BJ (cell line): ENCODE data around the gene NUDT6. TPM values are rescaled to one million over a fixed set of nuclear protein-coding genes. Genes with fewer than 3 reads are reported as not detected.
"Not testable (repeated sequence)": the region's sequence is repeated elsewhere in the genome, so short reads cannot be mapped to it uniquely, and the experiment has no call there.

Experiments
- CTCF ChIA-PET: fragments of 350-600 bp; formaldehyde crosslinking; extraction: SDS; loops from one replicate; lab custom pipeline; 2021; ENCODE audit warnings: antibody characterized with exemption, inconsistent platforms; lab: Yijun Ruan, JAX
- POLR2A ChIA-PET: fragments of 300-600 bp; sonication (Branson Sonifier 250); formaldehyde crosslinking; extraction: SDS; loops from one replicate; lab custom pipeline; 2021; ENCODE audit warnings: antibody characterized with exemption; lab: Charles Lee
- DNase-seq: peaks from one replicate; pipeline ENCODE4 v3.0.0-alpha.2; 2011; ENCODE audit warnings: low read depth
- H3K27me3 ChIP-seq: 2 replicates; pipeline ENCODE4 v1.6.0; 2011; ENCODE audit warnings: low read length; ENCODE audit not compliant: control insufficient read depth, insufficient read depth
- H3K36me3 ChIP-seq: 2 replicates; pipeline ENCODE4 v1.5.1; 2011; ENCODE audit warnings: low read length; ENCODE audit not compliant: control insufficient read depth, insufficient read depth
- H3K4me3 ChIP-seq: 2 replicates; pipeline ENCODE4 v1.5.1; 2011; ENCODE audit warnings: low read depth, mild to moderate bottlenecking, control low read depth, low read length
- CTCF ChIP-seq: IDR thresholded peaks from 2 replicates; pipeline ENCODE4 v1.5.1; 2011; ENCODE audit warnings: low read depth, mild to moderate bottlenecking, control low read depth, inconsistent platforms, low read length, moderate library complexity; ENCODE audit not compliant: insufficient read depth
- polyA plus RNA-seq: library from polyadenylated mRNA; depleted of rRNA; stranded (reverse); fragments of >200 nt; gene quantifications from 2 replicates; pipeline ENCODE4 v1.2.3, GENCODE V29; 2011

NUDT6 gene
- polyA plus RNA-seq, 1 experiment = 2.4 TPM

- ChIA-PET POLR2A (no interaction called here), CTCF (no interaction called here)
- DNase-seq = no peak
- Histone ChIP-seq H3K4me3 (no peak overlapping the region), H3K36me3 (peaks cover 6% of the 10 kb centered on the region), H3K27me3 (no peaks in the 10 kb centered on the region)
- TF ChIP-seq CTCF = no peak
Observed at GRCh38 chr4:122952028-122952427, 29.6 kb upstream of the NUDT6 start.

- CTCF ChIA-PET = no interaction called here
Observed at GRCh38 chr4:122948671-122949070, 26.3 kb upstream of the NUDT6 start.

GRCh38 chr4:122946142-122946541, 23.7 kb upstream of the NUDT6 start:
- CTCF ChIA-PET = no interaction called here
- Histone ChIP-seq H3K27me3 (no peaks in the 10 kb centered on the region), H3K36me3 (peaks cover 3% of the 10 kb centered on the region; the same call in 1 of the 2 replicates), H3K4me3 (no peak overlapping the region)
- TF ChIP-seq CTCF = no peak
- no peak for DNase-seq
- POLR2A ChIA-PET = no interaction called here

More at GRCh38 chr4:122948671-122949070, 26.3 kb upstream of the NUDT6 start:
- H3K36me3 ChIP-seq = peaks cover 6% of the 10 kb centered on the region
- no peak overlapping the region for H3K4me3 ChIP-seq
- POLR2A ChIA-PET = no interaction called here
- no peak for DNase-seq
- no peaks in the 10 kb centered on the region for H3K27me3 ChIP-seq
- TF ChIP-seq CTCF = no peak

GRCh38 chr4:122945136-122945535, 22.7 kb upstream of the NUDT6 start:
- H3K36me3 ChIP-seq, H3K4me3 ChIP-seq, CTCF ChIA-PET, H3K27me3 ChIP-seq, POLR2A ChIA-PET, DNase-seq: not testable (repeated sequence)

- POLR2A ChIA-PET = no interaction called here
- CTCF ChIA-PET = interaction anchor here (0.6 to 3.6 kb wide), 3 partner anchors 56 to 329 kb away, joined by 4 to 27 read pairs (median 5); no protein-coding TSS in a partner anchor
- no peak for TF ChIP-seq CTCF
- no peaks in the 10 kb centered on the region for H3K27me3 ChIP-seq
- no peak overlapping the region for H3K4me3 ChIP-seq
- no peak for DNase-seq
- peaks cover 1% of the 10 kb centered on the region; the same call in 1 of the 2 replicates for H3K36me3 ChIP-seq
Observed at GRCh38 chr4:122932763-122933162, 10.4 kb upstream of the NUDT6 start.

GRCh38 chr4:122930862-122931261, 8.5 kb upstream of the NUDT6 start:
- ChIA-PET CTCF (interaction anchor here (1.0 to 3.6 kb wide), 13 partner anchors 9 to 1030 kb away, joined by 3 to 27 read pairs (median 4); partner anchors contain the start of genes BBS12 and NUDT6), POLR2A (interaction anchor here (0.7 kb wide), 1 partner anchor 125 kb away, joined by 4 read pairs; no protein-coding TSS in a partner anchor)
- no peak for DNase-seq
- no peak overlapping the region for H3K4me3 ChIP-seq
- H3K36me3 ChIP-seq = peaks cover 1% of the 10 kb centered on the region; the same call in 1 of the 2 replicates
- no peak for TF ChIP-seq CTCF
- no peaks in the 10 kb centered on the region for H3K27me3 ChIP-seq
